Stimulated activated CD4-positive, alpha-beta T cell treated with anti-CD3 and anti-CD28 coated beads, Interleukin-1b, Interleukin-23, amount 100 ng/mL, for 48 hours (primary cell): Measurements from ENCODE around the gene PRKD3.

ENCODE experiments used
- DNase-seq: peaks from one replicate; pipeline ENCODE4 v3.0.0-alpha.2; 2020

PRKD3 gene

DNA sequence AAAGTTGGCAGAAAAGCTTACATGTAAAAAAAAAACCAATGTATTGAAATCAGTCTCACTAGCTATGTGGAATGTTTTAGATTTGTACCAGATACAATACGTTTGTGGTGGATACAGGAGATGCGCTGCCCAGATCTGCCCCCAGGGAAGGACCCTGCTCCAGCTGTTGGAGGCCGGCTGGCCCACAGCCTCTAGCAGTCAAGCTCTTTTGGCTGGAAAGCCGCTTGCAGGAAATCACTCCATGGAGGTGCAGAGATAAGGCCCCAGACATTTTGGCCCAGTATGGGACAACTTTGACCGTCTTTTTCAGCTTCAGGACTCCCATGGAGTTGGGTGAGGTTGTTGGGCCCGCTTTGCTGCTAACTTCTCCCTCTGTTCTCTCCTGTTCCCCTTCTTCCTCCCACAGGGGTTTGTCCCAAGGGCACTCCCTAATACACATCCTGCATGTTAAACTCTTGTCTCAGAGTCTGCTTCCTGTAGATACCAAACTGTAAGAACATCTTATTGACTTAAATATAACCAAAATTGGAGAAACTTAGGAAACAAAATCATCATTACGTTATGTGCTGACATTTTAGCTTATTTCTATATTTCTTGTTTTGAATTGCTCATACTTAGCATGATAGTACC is 18.1 kb upstream of the PRKD3 start:
- DNase-seq, result no peak

DNA sequence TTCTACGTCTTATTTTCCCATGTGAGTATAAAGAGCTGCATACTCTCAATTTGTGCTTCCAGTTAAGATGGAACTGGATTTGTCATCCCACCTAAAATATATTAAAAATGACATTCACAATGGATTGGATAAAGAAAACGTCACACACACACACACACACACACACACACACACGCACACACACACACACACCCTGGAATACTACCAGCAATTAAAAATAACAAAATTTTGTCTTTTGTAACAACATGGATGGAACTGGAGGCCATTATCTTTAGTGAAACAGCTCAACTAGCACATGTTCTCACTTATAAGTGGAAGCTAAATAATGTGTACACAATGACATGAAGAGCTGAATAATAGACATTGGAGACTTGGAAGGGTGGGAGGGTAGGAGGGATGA is 16.0 kb upstream of the PRKD3 start:
- DNase-seq, result no peak

GRCh38 chr2:37338933-37339332 is 14.3 kb upstream of the PRKD3 start:
- DNase-seq, result no peak

DNA sequence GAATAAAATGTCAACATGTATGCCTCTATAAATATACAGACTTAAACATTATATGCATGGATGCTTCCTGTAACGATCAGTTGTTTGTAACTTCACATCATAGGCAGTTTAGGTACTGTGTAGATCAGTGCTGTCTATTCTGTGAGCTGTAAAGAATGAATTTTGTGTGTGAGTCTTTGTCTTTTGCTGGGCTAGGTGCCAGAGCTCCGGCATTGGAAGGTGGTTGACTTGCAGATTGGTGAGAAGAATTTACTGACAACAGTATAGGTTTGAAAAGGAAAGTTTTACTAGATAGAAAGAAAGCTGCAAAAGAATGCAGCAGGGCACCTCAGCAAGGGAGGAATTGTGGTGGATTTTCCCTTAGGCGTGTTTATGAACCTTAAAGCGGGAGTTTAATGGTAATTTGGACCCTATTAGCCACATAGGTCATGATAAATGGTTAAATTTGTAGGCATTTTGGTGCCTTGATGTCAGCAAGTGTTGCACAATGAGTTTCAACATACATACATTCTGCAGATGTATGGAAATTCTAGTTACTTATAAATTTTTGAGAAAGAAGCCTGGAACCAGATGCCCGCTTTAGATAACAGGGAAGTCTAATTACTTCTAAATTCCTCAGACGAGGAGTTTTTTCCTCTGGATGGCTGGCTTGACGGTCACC is 13.1 kb upstream of the PRKD3 start:
- DNase-seq, result no peak

- no peak for DNase-seq
Observed at GRCh38 chr2:37335604-37336003, 11.0 kb upstream of the PRKD3 start.

DNA sequence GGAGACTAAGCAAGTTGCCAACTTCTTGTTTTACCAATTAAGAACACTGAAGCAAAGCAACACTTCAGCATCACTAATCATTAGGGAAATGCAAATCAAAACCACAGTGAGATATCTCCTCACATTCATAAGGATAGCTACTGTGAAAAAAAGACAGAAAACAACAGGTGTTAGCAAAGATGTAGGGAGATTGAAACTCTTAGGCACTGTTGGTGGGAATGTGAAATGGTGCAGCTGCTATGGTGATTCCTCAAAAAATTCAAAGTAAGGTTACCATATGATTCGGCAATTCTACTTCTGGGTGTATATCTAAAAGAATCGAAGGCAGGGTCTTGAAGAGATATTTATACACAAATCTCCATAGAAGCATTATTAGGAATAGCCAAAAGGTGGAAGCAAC is 8.6 kb upstream of the PRKD3 start:
- DNase-seq, result no peak

DNA sequence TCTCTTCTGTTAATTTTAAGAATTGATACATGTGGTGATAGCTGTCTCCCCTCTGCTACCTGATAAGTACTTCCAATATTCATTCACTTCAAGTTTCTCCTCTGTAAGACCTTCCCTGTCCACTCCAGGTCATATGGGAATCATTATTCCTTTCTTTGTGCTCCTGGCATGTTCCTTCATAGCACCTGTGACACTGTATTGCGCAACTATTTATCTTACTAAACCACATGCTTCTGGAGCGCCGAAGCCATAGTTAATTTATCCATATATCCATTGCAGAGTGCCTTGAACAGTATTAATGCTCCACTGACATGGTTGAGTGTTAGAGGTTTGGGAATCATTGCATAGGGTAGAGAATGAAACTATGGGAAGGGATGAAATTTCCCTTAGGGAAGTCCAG is 7.9 kb upstream of the PRKD3 start:
- DNase-seq, result no peak

- no peak for DNase-seq
Observed at GRCh38 chr2:37330681-37331080, 6.0 kb upstream of the PRKD3 start.

DNA sequence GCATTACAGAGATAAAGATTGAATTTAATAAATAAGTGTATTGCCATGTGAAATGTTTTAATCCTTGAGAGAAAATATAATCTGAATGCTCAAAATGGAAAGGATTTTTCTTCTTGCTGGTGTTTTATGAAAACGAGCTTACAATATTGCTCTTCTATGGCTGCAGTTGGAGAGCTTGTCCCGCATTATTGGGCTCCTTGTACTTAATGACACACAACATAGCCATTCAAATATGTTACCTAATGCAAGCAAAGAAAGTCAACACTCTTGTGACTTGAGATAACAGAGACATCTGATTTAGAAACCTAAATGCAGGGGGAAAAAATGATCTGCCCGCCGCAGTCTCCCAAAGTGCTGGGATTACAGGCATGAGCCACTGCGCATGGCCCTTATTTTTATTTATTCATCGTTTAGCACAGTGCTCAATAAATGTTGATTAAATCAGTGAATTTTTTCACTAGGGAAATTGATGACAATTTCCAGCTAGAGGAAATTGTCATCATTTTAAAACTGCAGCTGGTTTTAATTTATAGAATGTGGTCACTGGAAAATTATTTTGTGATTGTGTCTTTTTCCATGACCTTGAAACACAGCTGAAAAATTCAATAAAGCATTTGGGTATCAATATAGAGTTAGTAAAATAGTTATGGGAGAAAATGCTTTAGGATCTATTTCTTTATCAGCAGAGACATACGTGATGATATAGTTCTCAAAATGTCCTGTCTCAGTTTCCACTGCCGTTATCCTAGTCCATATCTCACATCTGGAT is 2.4 kb upstream of the PRKD3 start:
- DNase-seq, result no peak

GRCh38 chr2:37326285-37326684 is 1.7 kb upstream of the PRKD3 start:
- no peak for DNase-seq

DNA sequence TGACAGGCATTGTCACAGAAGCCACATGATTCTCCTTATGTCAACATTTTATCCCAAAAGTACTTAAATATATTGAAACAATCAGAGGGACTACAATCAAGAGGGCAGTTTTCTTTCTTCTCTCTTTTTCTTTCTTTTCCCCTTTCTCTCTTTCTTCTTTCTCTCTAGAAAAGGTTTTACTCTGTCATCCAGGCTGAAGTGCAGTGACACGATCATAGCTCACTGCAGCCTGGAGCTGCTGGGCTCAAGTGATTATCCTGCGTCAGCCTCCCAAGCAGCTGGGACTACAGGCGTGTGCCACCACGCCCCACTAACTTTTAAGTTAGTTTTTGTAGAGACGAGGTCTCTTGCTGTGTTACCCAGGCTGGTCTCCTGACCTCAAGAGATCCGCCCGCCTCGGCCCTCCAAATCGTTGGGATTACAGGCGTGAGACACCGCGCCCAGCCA is 1.0 kb upstream of the PRKD3 start:
- no peak for DNase-seq

DNA sequence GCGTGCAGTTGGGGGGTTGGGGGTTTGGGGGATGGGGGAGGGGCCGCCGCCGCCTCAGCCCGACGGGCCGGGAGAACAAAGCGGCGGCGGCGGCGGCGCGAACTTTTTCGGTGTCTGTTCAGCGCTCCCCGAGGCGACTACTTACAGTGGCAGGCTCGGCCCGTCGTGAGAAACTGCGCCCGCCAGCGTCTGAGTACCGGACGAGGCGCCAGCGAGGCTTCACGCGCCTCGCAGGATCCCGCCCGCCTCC is 172 bp downstream of the PRKD3 start:
- DNase-seq, result peak; percentile 60

GRCh38 chr2:37323781-37324535 is 675 bp downstream of the PRKD3 start:
- DNase-seq, result peak; percentile 28

DNA sequence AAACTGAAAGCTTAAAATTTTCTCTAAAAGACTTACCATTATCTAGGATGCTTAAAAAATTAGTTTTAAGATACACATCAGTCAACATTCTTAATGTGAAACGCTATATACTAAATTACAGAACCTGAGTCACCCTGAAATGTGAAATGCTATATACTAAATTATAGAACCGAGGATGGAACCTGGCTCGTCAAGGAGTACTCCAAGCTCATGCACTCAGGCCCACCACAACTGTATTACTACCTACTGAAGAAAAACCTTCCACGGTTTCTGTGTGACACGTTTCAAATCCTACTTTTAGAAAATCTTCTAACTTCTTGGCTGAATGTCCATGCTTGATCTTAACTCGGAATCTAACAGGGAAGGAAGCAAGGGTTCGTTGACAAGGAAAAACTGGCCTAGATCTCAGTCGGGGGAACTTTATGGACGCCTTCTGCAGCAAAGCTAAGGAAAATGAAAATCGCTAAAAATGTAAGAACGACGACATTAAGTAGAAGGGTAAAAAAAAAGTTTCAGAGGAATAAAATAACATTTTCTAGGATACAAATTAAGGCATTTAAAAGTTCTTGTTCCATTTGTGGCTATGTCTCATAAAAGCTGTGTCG is 1.4 kb downstream of the PRKD3 start:
- DNase-seq, result no peak

DNA sequence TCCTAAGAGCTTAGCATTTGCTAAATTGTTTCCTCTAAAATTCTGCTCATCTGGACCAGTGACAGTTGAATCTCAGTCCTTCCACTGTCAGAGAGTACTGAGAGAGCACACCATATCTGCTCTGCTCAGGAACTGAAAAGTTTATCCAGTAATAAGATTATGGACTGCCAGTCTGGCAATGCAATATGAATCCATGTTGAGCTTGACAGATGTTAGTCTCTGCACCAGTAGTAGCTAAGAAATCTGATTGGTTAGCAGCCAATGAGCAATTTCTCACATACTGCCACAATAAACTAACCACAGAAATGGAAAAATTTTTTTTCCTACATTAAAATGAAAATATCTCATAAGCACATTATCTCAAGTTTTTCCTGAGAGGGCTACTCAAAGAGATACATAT is 2.3 kb downstream of the PRKD3 start:
- DNase-seq, result no peak

DNA sequence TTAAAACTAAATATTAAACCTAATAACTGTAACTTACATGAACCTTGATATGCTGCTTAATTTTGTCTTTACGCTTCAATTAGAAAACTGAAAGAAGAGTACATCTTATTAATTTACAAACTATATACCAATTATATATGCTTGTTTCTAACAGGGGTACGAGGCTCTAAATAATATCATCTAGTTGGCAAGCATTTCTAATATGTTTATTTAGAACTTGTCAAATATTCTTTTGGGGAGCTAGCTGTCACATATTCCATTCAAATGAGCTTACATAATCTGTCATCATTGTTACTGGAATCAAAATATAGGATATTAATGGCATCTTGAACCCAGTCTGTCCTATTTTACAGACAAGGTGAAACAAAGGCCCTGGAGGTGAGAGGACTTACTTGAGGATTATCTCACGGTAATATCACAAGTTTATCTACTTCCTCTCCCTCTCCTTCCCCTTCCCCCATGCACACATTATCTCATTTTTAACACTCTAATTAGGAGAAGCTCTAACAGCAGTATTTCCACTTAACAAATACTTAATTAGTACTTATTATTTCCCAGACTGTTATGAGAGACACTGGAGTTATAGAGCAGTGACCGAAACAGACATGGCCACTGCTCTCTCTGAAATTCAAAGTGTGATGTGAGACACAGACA is 3.5 kb downstream of the PRKD3 start:
- no peak for DNase-seq

DNA sequence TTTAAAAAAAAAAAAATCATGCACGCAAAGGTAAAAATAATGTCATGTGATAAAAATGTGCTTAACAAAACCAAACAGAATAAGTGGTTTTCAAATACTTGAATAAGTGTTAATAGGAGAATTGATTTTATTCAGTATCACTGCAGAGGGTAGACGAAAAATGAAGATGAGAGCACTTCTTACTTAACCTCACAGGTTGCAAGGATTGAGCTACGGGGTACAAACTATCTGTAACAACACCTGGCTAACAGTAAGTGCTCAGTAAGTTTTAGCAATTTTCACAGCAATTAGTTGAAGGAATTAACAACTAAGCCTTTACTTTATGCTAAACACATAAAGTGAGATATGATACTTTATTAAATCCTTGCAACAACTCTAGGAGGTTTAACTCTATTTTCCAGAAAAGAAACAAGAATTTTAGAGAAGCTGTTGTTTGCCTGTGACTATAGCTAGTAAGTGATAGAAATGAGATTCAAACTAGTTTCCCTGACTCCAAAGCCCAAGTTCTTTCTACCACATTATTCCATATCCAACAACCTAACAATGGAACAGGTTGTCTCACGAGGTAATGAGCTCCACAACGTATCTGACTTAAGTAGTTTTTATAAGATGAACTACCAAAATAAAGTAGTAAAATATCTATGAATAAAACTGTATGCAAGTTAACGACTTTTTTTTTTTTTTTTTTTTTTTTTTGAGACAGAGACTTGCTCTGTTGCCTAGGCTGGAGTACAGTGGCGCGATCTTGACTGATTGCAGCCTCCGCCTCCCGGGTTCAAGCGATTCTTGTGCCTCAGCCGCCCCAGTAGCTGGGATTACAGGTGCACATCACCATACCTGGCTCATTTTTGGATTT is 4.7 kb downstream of the PRKD3 start:
- DNase-seq, result no peak

GRCh38 chr2:37318401-37318800 is 6.2 kb downstream of the PRKD3 start:
- no peak for DNase-seq

DNA sequence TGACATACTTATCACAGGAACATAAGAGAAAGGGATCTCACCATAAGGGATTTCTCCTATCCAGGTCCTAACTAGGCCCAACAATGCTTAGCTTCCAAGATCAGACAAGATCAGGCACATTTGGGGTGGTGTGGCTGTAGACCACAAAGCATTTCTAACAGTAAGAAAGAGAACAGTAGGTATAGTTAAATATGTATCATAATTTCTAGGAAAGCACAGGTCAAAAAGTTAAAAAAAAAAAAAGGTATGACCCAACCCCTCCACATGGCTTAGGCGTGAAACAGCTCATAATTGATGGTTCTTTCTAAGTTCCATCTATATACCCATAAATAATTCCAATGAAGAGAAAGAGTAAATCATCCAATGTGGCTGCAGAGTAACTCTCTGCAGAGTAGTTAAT is 6.9 kb downstream of the PRKD3 start:
- DNase-seq, result peak; percentile 27

- no peak for DNase-seq
Observed at GRCh38 chr2:37316181-37316580, 8.5 kb downstream of the PRKD3 start.

DNA sequence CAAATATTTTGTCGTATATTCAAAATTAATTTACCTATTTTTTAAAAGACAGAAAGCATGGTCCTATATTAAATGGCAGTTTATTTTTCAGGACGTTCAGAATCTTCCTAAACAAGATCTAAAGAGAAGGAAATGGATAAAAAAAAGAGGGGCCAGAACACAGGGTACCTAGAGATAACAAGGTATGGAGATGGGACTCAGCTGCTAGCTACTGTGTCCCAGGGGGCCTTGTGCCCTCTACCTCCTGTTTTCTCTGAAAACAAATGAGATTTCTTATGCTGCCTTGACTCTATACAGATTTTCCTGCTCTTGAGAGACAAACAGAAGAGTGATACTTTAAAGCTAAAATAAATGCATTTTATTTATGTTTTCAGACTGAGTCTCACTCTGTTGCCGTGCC is 9.3 kb downstream of the PRKD3 start:
- no peak for DNase-seq

GRCh38 chr2:37307500-37307899 is 17.1 kb downstream of the PRKD3 start:
- no peak for DNase-seq
